H1 (cell line): ENCODE measurements around the gene ZNF33B. TPM values are rescaled to one million over a fixed set of nuclear protein-coding genes. Genes with fewer than 3 reads are reported as not detected.

Experiments
- CTCF ChIA-PET: fragments of 300-600 bp; sonication (Branson Sonifier 250); formaldehyde crosslinking; loops from one replicate; lab custom pipeline; 2021; ENCODE audit not compliant: partially characterized antibody; lab: Charles Lee
- POLR2A ChIA-PET: fragments of 300-600 bp; sonication (Branson Sonifier 250); formaldehyde crosslinking; loops from one replicate; lab custom pipeline; 2021; ENCODE audit warnings: inconsistent platforms; ENCODE audit not compliant: partially characterized antibody; lab: Charles Lee
- DNase-seq, 2 experiments: peaks; one replicate each; pipeline versions ENCODE4 v3.0.0 to v3.0.0-alpha.2; 2010 to 2022; ENCODE audit warnings: low spot score in 2 of 2, low read depth in 1 of 2, mixed read lengths in 1 of 2
- FAIRE-seq: peaks from 2 replicates; lab custom pipeline; 2011; peaks lifted over from hg19 to GRCh38; lab: Jason Lieb, UNC
- H2AFZ ChIP-seq: 2 replicates; pipeline ENCODE4 v1.8.1; 2012; ENCODE audit warnings: low read length, inconsistent platforms
- H2AK5ac ChIP-seq: 2 replicates; pipeline ENCODE4 v1.6.1; 2013; ENCODE audit warnings: low read depth, low read length
- H2BK120ac ChIP-seq: replicated peaks from 2 replicates; pipeline ENCODE3; 2013; ENCODE audit warnings: low read depth, low read length, inconsistent platforms
- H2BK12ac ChIP-seq: 2 replicates; pipeline ENCODE4 v1.6.1; 2013; ENCODE audit warnings: low read depth, low read length
- H2BK15ac ChIP-seq: 2 replicates; pipeline ENCODE4 v1.6.1; 2013; ENCODE audit warnings: low read length
- H2BK20ac ChIP-seq: 2 replicates; pipeline ENCODE4 v1.6.1; 2013; ENCODE audit warnings: low read length
- H2BK5ac ChIP-seq: 2 replicates; pipeline ENCODE4 v1.6.1; 2013; ENCODE audit warnings: low read depth, low read length
- H3K14ac ChIP-seq: 2 replicates; pipeline ENCODE4 v1.6.1; 2013; ENCODE audit warnings: inconsistent platforms; ENCODE audit not compliant: insufficient read length
- H3K18ac ChIP-seq: 2 replicates; pipeline ENCODE4 v1.6.1; 2013; ENCODE audit warnings: low read length; ENCODE audit errors: extremely low read depth
- H3K23ac ChIP-seq: 2 replicates; pipeline ENCODE4 v1.6.1; 2013; ENCODE audit warnings: inconsistent platforms; ENCODE audit not compliant: insufficient read length
- H3K23me2 ChIP-seq: 2 replicates; pipeline ENCODE4 v1.6.1; 2013; ENCODE audit warnings: low read depth, low read length
- H3K27ac ChIP-seq: 2 replicates; pipeline ENCODE4 v1.6.1; 2011; ENCODE audit warnings: low read depth, low read length, inconsistent platforms
- H3K27me3 ChIP-seq, 4 experiments: replicated peaks in 1 of 4; 1 replicate in 1 of 4; 2 replicates in 3 of 4; pipeline versions ENCODE4 v1.6.1 to v1.8.1; 2011 to 2013; ENCODE audit warnings: low read length in 3 of 4, mild to moderate bottlenecking in 3 of 4, inconsistent platforms in 2 of 4, mixed read lengths in 2 of 4, moderate library complexity in 1 of 4; ENCODE audit not compliant: control insufficient read depth in 3 of 4, insufficient read depth in 3 of 4; ENCODE audit errors: extremely low read depth in 1 of 4
- H3K36me3 ChIP-seq, 4 experiments: 2 replicates each; pipeline versions ENCODE4 v1.6.1 to v1.8.1; 2011 to 2013; ENCODE audit warnings: mild to moderate bottlenecking in 4 of 4, low read length in 3 of 4, moderate library complexity in 2 of 4, control low read depth in 1 of 4, inconsistent platforms in 1 of 4; ENCODE audit not compliant: insufficient read depth in 4 of 4, control insufficient read depth in 2 of 4
- H3K4ac ChIP-seq: replicated peaks from 2 replicates; pipeline ENCODE3; 2013; ENCODE audit warnings: low read length, low read depth, mixed read lengths, inconsistent platforms; ENCODE audit not compliant: insufficient read length
- H3K4me1 ChIP-seq, 4 experiments: replicated peaks in 1 of 4; 1 replicate in 1 of 4; 2 replicates in 3 of 4; pipeline versions ENCODE4 v1.6.1 to v1.8.1; 2011 to 2013; ENCODE audit warnings: low read length in 3 of 4, inconsistent platforms in 2 of 4, mixed read lengths in 1 of 4; ENCODE audit not compliant: insufficient read depth in 4 of 4, control insufficient read depth in 3 of 4
- H3K4me2 ChIP-seq, 2 experiments: 2 replicates each; pipeline versions ENCODE4 v1.6.1 to v1.8.1; 2011 to 2013; ENCODE audit warnings: low read depth in 2 of 2, low read length in 2 of 2, control low read depth in 1 of 2, inconsistent platforms in 1 of 2, mild to moderate bottlenecking in 1 of 2; ENCODE audit not compliant: insufficient read depth in 1 of 2
- H3K4me3 ChIP-seq, 4 experiments: fragments of 200-600, 300-600 bp in 1 of 4; sonication (generic), shearing (Covaris generic), sonication (Bioruptor Twin) in 1 of 4; 2 replicates each; pipeline versions ENCODE4 v1.5.1 to v1.8.1; 2011 to 2016; ENCODE audit warnings: low read length in 4 of 4, low read depth in 3 of 4, control low read depth in 2 of 4, inconsistent platforms in 2 of 4, mild to moderate bottlenecking in 2 of 4, mixed read lengths in 1 of 4, moderate library complexity in 1 of 4; ENCODE audit not compliant: insufficient read depth in 2 of 4; ENCODE audit errors: extremely low read depth in 1 of 4
- H3K56ac ChIP-seq: replicated peaks from 2 replicates; pipeline ENCODE3; 2013; ENCODE audit warnings: low read depth, mild to moderate bottlenecking, mixed read lengths, low read length, inconsistent platforms; ENCODE audit not compliant: insufficient read length
- H3K79me1 ChIP-seq: 2 replicates; pipeline ENCODE4 v1.6.1; 2013; ENCODE audit warnings: low read depth, low read length, control low read depth
- H3K79me2 ChIP-seq, 2 experiments: 2 replicates each; pipeline versions ENCODE4 v1.6.1 to v1.8.1; 2012 to 2013; ENCODE audit warnings: low read length in 2 of 2, mild to moderate bottlenecking in 2 of 2, inconsistent platforms in 1 of 2; ENCODE audit not compliant: insufficient read depth in 2 of 2, control insufficient read depth in 1 of 2
- H3K9ac ChIP-seq, 4 experiments: replicated peaks in 1 of 4; 1 replicate in 1 of 4; 2 replicates in 3 of 4; pipeline versions ENCODE4 v1.6.1 to v1.8.1; 2011 to 2013; ENCODE audit warnings: low read depth in 3 of 4, low read length in 3 of 4, control low read depth in 2 of 4, mild to moderate bottlenecking in 2 of 4, moderate library complexity in 2 of 4, inconsistent platforms in 1 of 4; ENCODE audit errors: extremely low read depth in 1 of 4
- H3K9me3 ChIP-seq, 2 experiments: 2 replicates each; pipeline versions ENCODE4 v1.6.1 to v1.8.1; 2012 to 2013; ENCODE audit warnings: mild to moderate bottlenecking in 2 of 2, moderate library complexity in 2 of 2, control low read depth in 1 of 2, inconsistent platforms in 1 of 2, low read depth in 1 of 2, low read length in 1 of 2, mixed read lengths in 1 of 2; ENCODE audit not compliant: insufficient read depth in 2 of 2
- H4K20me1 ChIP-seq, 2 experiments: replicated peaks in 1 of 2; 2 replicates each; pipeline versions ENCODE3 to v1.8.1; 2011 to 2013; ENCODE audit warnings: inconsistent platforms in 2 of 2, low read length in 2 of 2, mild to moderate bottlenecking in 1 of 2; ENCODE audit not compliant: insufficient read depth in 2 of 2, control insufficient read depth in 1 of 2
- H4K5ac ChIP-seq: 2 replicates; pipeline ENCODE4 v1.6.1; 2013; ENCODE audit warnings: low read length, low read depth, mixed read lengths, inconsistent platforms; ENCODE audit not compliant: insufficient read length
- H4K8ac ChIP-seq: 2 replicates; pipeline ENCODE4 v1.8.0; 2013; ENCODE audit warnings: mild to moderate bottlenecking, moderate library complexity, low read length, inconsistent platforms; ENCODE audit not compliant: insufficient read depth; ENCODE audit errors: extremely low read depth
- H4K91ac ChIP-seq: replicated peaks from 2 replicates; pipeline ENCODE3; 2013; ENCODE audit warnings: low read length, mixed read lengths, inconsistent platforms; ENCODE audit not compliant: insufficient read length
- CBX5 ChIP-seq: fragments of 300-800, 300-1000 bp; sonication (generic); IDR thresholded peaks from 2 replicates; pipeline ENCODE4 v1.7.1; 2016; ENCODE audit warnings: antibody characterized with exemption, low read length, low read depth
- CBX8 ChIP-seq: fragments of 300-800, 300-1000 bp; sonication (generic); IDR thresholded peaks from 2 replicates; pipeline ENCODE4 v1.7.1; 2016; ENCODE audit warnings: low read depth, low read length, borderline replicate concordance
- CTBP2 ChIP-seq: IDR thresholded peaks from 2 replicates; pipeline ENCODE4 v1.7.0; 2011; ENCODE audit warnings: borderline replicate concordance, mild to moderate bottlenecking, moderate library complexity, mixed read lengths, low read length; ENCODE audit not compliant: insufficient read depth, insufficient read length
- GABPA ChIP-seq: IDR thresholded peaks from 2 replicates; pipeline ENCODE4 v1.6.1; 2011; ENCODE audit warnings: mild to moderate bottlenecking, low read length, moderate library complexity, borderline replicate concordance; ENCODE audit not compliant: insufficient read depth
- KDM1A ChIP-seq: fragments of 200-600, 300-600 bp; sonication (generic); IDR thresholded peaks from 2 replicates; pipeline ENCODE4 v1.7.1; 2016; ENCODE audit warnings: mild to moderate bottlenecking, low read length, borderline replicate concordance
- KDM5A ChIP-seq: fragments of 200-600 bp; IDR thresholded peaks from 2 replicates; pipeline ENCODE4 v1.7.1; 2012; ENCODE audit warnings: mild to moderate bottlenecking, low read length, inconsistent platforms, mixed read lengths
- NANOG ChIP-seq: IDR thresholded peaks from 2 replicates; pipeline ENCODE4 v1.6.1; 2011; ENCODE audit warnings: low read length, low read depth, mild to moderate bottlenecking, inconsistent platforms; ENCODE audit not compliant: insufficient read depth, poor library complexity, severe bottlenecking
- POLR2AphosphoS5 ChIP-seq: IDR thresholded peaks from 2 replicates; pipeline ENCODE4 v1.6.1; 2011; ENCODE audit warnings: low read depth, low read length
- RXRA ChIP-seq: IDR thresholded peaks from 2 replicates; pipeline ENCODE4 v1.6.1; 2011; ENCODE audit warnings: low read depth, mild to moderate bottlenecking, low read length, moderate library complexity; ENCODE audit not compliant: insufficient read depth
- SAP30 ChIP-seq: fragments of 300-600 bp; sonication (generic); IDR thresholded peaks from 2 replicates; pipeline ENCODE4 v1.7.1; 2012; ENCODE audit warnings: low read length, moderate library complexity, mild to moderate bottlenecking, inconsistent platforms; ENCODE audit not compliant: insufficient read depth, insufficient replicate concordance
- SP1 ChIP-seq: IDR thresholded peaks from 2 replicates; pipeline ENCODE4 v1.6.1; 2011; ENCODE audit warnings: low read depth, low read length
- SP4 ChIP-seq: IDR thresholded peaks from 2 replicates; pipeline ENCODE4 v1.6.1; 2012; ENCODE audit warnings: low read length, inconsistent platforms
- SUZ12 ChIP-seq: fragments of 200-600 bp; sonication (generic); IDR thresholded peaks from 2 replicates; pipeline ENCODE4 v1.6.1; 2012; ENCODE audit warnings: mild to moderate bottlenecking, inconsistent platforms, low read length, moderate library complexity, mixed read lengths
- TCF12 ChIP-seq: IDR thresholded peaks from 2 replicates; pipeline ENCODE4 v1.6.1; 2011; ENCODE audit warnings: low read depth, mild to moderate bottlenecking, low read length
- YY1 ChIP-seq: IDR thresholded peaks from 2 replicates; pipeline ENCODE4 v1.6.1; 2011; ENCODE audit warnings: low read depth, mild to moderate bottlenecking, low read length
- WGBS, 2 experiments: shearing (Covaris generic) in 1 of 2; methylation state at CpG; one replicate each; pipeline versions ENCODE4 v1.1.6 to v1.1.7; 2013 to 2015; ENCODE audit warnings: low lambda C conversion rate in 2 of 2, mixed read lengths in 2 of 2, inconsistent platforms in 1 of 2, low coverage in 1 of 2, missing lambda C conversion rate in 1 of 2; ENCODE audit not compliant: insufficient replicate concordance in 2 of 2, insufficient coverage in 1 of 2, insufficient read length in 1 of 2; ENCODE audit errors: extremely low coverage in 1 of 2, missing lambda C conversion rate in 1 of 2; 5-methylcytosine and 5-hydroxymethylcytosine counted together
- polyA plus RNA-seq, 7 experiments: library from polyadenylated mRNA; depleted of rRNA in 3 of 7; stranded (reverse) in 5 of 7; unstranded in 2 of 7; fragments of >200 nt in 5 of 7; fragments of 200-250 nt in 2 of 7; gene quantifications; 1 replicate in 5 of 7; 2 replicates in 1 of 7; 4 replicates in 1 of 7; pipeline versions ENCODE4 v1.2.1 to v1.2.3, GENCODE V29; 2011 to 2013; ENCODE audit warnings: missing spikeins in 2 of 7, mixed read lengths in 2 of 7
- total RNA-seq: library from RNA; stranded (reverse); fragmentation: NEBNext Ultra II Directional; extraction: Animal tissue kit (Norgen Biotek cat#: 25700); gene quantifications from 2 replicates; pipeline ENCODE4 v1.2.1, GENCODE V29; 2021

Gene ZNF33B
- total and polyA plus RNA-seq, 2 of the 8 experiments (the other 6 are each of a cell fraction or from before 2014, with no cell fraction given) = 10.7 to 33.4 TPM

- CTCF ChIA-PET = interaction anchor here (0.8 kb wide), 1 partner anchor 10 kb away, joined by 3 read pairs; no protein-coding TSS in a partner anchor
- TF ChIP-seq YY1 (no peak), SP1 (no peak), TCF12 (no peak), CBX8 (no peak), SAP30 (no peak), SP4 (no peak), GABPA (no peak), RXRA (no peak), SUZ12 (no peak), NANOG (no peak), KDM5A (no peak), POLR2AphosphoS5 (no peak), CTBP2 (no peak), CBX5 (no peak), KDM1A (no peak)
Measured at GRCh38 chr10:42645516-42645915, 7.1 kb upstream of the ZNF33B start.

More at GRCh38 chr10:42645516-42645915, 7.1 kb upstream of the ZNF33B start:
- H3K4me3 ChIP-seq = no peak overlapping the region
- no peaks in the 10 kb centered on the region for H4K20me1 ChIP-seq
- H3K18ac ChIP-seq = no peak overlapping the region
- no peak overlapping the region for H3K9ac ChIP-seq
- no peak overlapping the region for H2BK20ac ChIP-seq
- H2BK12ac ChIP-seq = no peak overlapping the region
- H3K23ac ChIP-seq = no peak overlapping the region
- H2AFZ ChIP-seq = no peak overlapping the region
- H3K4ac ChIP-seq = no peak overlapping the region
- no peaks in the 10 kb centered on the region; a peak in 1 of 4 replicates for H3K79me2 ChIP-seq
- no peak overlapping the region for H4K5ac ChIP-seq
- H3K36me3 ChIP-seq = no peaks in the 10 kb centered on the region
- H2BK15ac ChIP-seq = no peak overlapping the region
- FAIRE-seq = no peak
- no peak overlapping the region for H2BK120ac ChIP-seq
- H3K27me3 ChIP-seq = no peaks in the 10 kb centered on the region
- no peak overlapping the region for H2AK5ac ChIP-seq
- no peak overlapping the region for H4K91ac ChIP-seq
- no peak overlapping the region for H3K14ac ChIP-seq
- peaks cover 11 to 37% of the 10 kb centered on the region in 2 experiments; a peak in 3 of 4 replicates for H3K9me3 ChIP-seq
- no peak overlapping the region for H4K8ac ChIP-seq
- no peak overlapping the region for H3K4me2 ChIP-seq
- H2BK5ac ChIP-seq = no peak overlapping the region
- no peaks in the 10 kb centered on the region for H3K79me1 ChIP-seq
- no peaks in the 10 kb centered on the region for H3K4me1 ChIP-seq
- H3K56ac ChIP-seq = no peak overlapping the region
- H3K23me2 ChIP-seq = no peaks in the 10 kb centered on the region
- no peak overlapping the region for H3K27ac ChIP-seq
- DNase-seq = no peak
- WGBS, 2 experiments = 94% methylated on average over 11 of the region's 12 CpGs; no CpG with 5 or more reads in 1 of the 2 experiments
- POLR2A ChIA-PET = no interaction called here
